GM19467 (cell line): ENCODE measurements around the gene PLEKHA5.
"Not testable (repeated sequence)": the region's sequence is repeated elsewhere in the genome, so short reads cannot be mapped to it uniquely, and the experiment has no call there.

Experiments
- ATAC-seq: cut with Tn5 transposase; IDR thresholded peaks from one replicate; pipeline ENCODE4 v1.9.1; 2021; ENCODE audit warnings: mild to moderate bottlenecking, moderate library complexity; ENCODE audit not compliant: unreplicated experiment

PLEKHA5 gene

GRCh38 chr12:19311165-19311564 lies 181.6 kb downstream of the PLEKHA5 start:
- no peak for ATAC-seq

DNA sequence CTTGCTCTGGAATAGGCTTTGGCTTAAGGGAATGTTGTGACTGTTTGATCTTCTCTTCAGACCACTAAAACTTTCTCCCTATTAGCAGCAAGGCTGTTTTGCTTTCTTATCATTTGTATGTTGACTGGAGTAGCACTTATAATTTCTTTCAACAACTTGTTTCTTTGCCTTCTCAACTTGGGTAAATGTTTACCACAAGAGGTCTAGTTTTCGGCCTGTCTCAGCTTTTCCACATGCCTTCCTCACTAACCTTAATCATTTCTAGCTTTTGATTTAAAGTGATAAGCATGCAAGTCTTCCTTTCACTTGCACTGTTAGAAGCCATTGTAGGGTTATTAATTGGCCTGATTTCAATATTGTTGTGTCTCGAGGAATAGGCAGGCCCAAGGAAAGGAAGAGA lies 183.1 kb downstream of the PLEKHA5 start:
- no peak for ATAC-seq

DNA sequence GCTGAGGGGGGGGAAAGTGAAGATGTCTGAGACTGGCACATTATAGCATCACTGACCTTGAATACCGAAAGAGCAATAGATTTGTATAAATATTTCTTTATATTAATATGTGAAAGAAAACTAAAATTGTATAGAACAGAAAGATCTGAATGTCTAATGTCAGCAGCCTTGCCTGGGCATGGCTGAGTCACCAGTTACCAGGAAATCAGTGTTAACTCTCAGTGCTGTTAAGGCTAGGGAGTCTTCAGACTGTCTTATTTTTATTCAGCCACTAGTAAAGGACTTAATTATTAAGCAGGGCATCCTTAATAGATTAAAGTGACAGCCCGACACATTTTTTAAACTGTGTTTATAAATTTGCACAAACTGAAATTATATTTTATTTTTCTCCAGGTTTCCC lies 186.9 kb downstream of the PLEKHA5 start:
- ATAC-seq, result no peak

GRCh38 chr12:19322376-19322775 lies 192.8 kb downstream of the PLEKHA5 start:
- ATAC-seq, result no peak

GRCh38 chr12:19323805-19324204 lies 194.3 kb downstream of the PLEKHA5 start:
- ATAC-seq, result no peak

GRCh38 chr12:19326102-19326501 lies 196.6 kb downstream of the PLEKHA5 start:
- no peak for ATAC-seq

- ATAC-seq, result no peak
Measured at GRCh38 chr12:19332196-19332595, 202.7 kb downstream of the PLEKHA5 start.

DNA sequence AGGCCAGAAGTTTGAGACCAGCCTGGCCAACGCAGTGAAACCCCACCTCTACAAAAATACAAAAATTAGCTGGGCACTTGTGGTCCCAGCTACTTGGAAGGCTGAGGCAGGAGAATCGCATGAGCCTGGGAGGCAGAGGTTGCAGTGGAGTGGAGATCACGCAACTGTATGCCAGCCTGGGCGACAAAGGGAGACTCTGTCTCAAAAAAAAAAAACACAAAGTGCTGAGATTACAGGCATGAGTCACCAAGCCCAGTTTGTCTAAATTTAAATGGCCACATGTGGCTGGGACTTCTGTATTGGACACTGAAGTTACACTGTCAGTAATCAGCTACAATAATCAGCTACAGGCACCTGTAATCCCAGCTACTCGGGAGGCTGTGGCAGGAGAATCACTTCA lies 208.9 kb downstream of the PLEKHA5 start:
- ATAC-seq, result no peak

DNA sequence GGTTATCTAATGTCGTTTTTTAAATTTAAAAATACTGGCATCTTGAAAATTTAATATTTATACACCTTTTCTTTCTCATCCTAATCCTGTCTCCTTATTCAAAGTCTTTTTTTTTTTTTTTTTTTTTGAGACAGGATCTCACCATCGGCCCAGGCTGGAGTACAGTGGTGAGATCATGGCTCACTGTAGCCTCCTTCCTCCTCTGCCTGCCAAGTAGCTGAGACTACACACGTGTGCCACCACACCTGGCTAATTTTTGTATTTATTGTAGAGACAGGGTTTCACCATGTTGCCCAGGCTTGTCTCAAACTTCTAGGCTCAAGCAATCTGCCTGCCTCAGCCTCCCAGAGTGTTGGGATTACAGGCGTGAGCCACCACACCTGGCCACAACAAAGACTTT lies 221.3 kb downstream of the PLEKHA5 start:
- not testable (repeated sequence) for ATAC-seq

DNA sequence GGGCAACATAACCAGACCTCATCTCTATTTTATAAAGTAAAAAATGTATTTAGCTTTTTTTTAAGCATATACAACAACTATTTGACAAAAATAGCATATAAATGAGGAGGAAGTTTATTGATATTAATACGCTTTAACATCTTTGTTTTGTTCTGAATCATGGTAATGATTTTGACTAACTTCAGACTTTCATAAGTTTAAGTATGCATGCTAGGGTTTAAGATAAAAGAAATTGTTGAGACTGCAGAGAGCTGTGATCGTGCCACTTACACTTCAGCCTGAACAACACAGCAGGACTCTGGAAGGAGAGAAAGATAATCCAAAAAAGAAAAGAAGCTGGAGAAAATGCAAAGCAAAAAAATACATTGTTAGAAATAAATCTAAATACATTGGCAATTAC lies 221.8 kb downstream of the PLEKHA5 start:
- ATAC-seq, result no peak

GRCh38 chr12:19369691-19370148 lies 240.2 kb downstream of the PLEKHA5 start:
- ATAC-seq, result no peak

DNA sequence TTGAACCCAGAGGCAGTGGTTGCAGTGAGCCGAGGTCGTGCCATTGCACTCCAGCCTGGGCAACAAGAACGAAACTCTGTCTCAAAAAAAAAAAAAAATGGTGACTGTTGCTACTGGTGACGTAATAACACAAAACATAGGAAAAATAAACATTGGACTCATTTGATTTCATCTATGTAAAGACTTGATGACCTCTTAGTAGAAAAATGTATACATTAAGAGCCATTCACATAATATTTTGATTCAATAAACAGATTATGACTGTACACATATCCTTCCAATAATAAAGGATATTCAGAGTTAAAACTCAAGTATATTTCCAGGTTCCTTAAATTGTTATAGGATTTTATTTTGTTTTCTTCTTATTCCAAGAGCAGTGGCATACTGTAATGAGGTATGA lies 244.1 kb downstream of the PLEKHA5 start:
- no peak for ATAC-seq

GRCh38 chr12:19375888-19376287 lies 246.4 kb downstream of the PLEKHA5 start:
- no peak for ATAC-seq

- ATAC-seq, result no peak
Measured at GRCh38 chr12:19376691-19377090, 247.2 kb downstream of the PLEKHA5 start.

GRCh38 chr12:19382111-19382526 lies 252.6 kb downstream of the PLEKHA5 start:
- peak; percentile 93 for ATAC-seq

DNA sequence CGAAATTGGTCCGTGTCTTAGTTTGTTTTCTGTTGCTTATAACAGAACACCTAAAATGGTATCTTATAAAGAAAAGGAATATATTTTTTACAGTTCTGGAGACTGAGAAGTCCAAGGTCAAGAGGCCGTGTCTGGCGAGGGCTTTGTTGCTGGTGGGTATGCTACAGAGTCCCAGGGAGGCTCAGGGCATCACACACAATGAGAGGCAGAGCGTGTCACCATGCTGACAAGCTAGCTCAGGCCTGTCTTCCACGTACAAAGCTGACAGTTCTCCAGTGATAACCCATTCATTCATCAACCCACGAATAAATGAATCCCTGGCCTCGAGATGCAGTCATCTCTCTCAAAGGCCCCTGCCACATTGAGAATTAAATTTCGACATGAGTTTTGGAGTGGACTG lies 253.0 kb downstream of the PLEKHA5 start:
- ATAC-seq, result no peak

GRCh38 chr12:19387161-19387560 lies 257.6 kb downstream of the PLEKHA5 start:
- no peak for ATAC-seq

DNA sequence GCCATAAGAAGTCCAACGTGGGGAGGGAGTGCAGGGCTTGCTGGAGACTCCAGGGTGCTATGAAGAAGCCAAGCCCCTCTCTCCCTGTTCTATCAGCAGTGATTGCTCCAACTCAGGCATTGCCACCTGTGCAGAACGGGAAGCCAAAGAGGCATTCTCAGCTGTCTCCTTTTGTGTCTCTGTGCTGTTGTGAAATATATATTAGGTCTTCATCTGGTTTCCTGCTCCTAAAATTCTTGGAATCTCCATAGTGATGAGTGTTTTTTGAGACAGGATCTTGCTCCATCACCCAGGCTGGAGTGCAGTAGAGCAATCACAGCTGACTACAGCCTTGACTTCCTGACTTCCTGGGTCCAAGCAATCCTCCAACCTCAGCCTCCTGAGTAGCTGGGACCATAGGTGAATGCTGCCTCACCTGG lies 258.6 kb downstream of the PLEKHA5 start:
- ATAC-seq, result no peak

- ATAC-seq, result no peak
Measured at GRCh38 chr12:19390051-19390598, 260.6 kb downstream of the PLEKHA5 start.

DNA sequence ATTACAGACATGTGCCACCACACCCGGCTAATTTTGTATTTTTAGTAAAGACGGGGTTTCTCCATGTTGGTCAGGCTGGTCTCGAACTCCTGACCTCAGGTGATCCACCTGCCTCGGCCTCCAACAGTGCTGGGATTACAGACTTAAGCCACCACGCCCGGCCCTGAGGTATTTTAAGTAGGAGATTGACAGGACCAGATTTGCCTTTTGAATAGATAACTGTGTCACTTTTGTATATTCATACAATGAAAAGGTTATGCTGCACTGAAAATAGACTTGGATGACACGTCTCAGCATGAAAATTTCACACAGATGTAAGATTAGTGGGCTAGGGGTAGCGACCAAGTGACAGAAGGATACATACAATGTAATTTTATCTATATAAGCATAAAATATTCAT lies 263.1 kb downstream of the PLEKHA5 start:
- not testable (repeated sequence) for ATAC-seq

DNA sequence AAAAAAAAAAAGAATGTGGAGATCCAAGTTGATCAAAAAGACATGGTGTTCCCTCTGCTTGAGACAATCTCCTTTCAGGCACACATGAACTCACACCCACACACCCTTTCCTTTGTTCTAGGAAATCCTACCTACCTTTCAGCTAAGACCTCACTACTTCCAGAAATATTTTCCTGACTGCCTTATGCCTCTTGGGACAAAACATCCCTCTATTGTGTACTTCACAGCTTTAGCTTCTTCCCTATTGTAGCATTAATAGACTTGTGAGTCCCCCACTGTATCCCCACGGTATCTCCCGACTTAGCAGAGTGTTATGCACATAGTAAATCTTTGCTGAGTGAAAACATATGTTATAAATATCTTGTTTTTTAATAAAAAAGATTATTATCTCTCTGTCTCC lies 264.9 kb downstream of the PLEKHA5 start:
- no peak for ATAC-seq

DNA sequence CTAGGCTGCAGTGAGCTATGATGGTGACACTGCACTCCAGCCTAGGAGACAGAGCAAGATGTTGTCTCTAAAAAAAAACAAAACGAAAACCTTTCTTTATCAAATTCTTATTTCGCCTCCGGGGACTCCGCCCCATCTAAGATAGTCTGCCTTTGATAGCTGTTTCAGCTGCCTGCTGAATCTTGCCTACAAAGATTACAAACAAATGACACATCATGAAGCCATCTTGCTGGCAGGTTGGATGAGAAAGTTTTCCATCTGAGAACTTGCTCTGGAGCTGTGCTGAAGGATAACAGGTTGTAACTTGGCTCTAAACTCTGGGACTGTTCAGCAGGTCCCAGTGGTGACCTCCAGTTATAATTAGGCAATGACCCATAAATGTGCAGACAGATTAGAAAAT lies 268.0 kb downstream of the PLEKHA5 start:
- no peak for ATAC-seq
